PC-3 (cell line): ENCODE data around the gene ACVR1B. TPM values are rescaled to one million over a fixed set of nuclear protein-coding genes. Genes with fewer than 3 reads are reported as not detected.

Experiments used
- ATAC-seq: fragments of 200-7000 bp; cut with Tn5 transposase; 2 replicates; pipeline ENCODE4 v1.9.1; 2020; ENCODE audit warnings: mild to moderate bottlenecking, moderate library complexity
- BruUV-seq: library from RNA; stranded (reverse); fragments of 400-500 nt; replicated peaks from 2 replicates; lab custom pipeline; 2021; lab: Mats Ljungman, UMichigan
- CTCF ChIA-PET: fragments of 300-600 bp; sonication (Branson Sonifier 250); formaldehyde crosslinking; loops from one replicate; lab custom pipeline; 2022; ENCODE audit warnings: antibody characterized with exemption; lab: Charles Lee
- POLR2A ChIA-PET: fragments of 300-600 bp; sonication (Branson Sonifier 250); formaldehyde crosslinking; loops from one replicate; lab custom pipeline; 2022; ENCODE audit warnings: antibody characterized with exemption; ENCODE audit not compliant: unreplicated experiment; lab: Charles Lee
- DNase-seq: peaks from one replicate; pipeline ENCODE4 v3.0.0-alpha.2; 2015
- H2AFZ ChIP-seq: fragments of 300-600 bp; sonication (generic); 2 replicates; pipeline ENCODE4 v1.6.0; 2016; ENCODE audit warnings: antibody characterized with exemption, low read length
- H3F3A ChIP-seq: fragments of 300-600 bp; sonication (generic); one replicate; pipeline ENCODE4 v1.6.0; 2017; ENCODE audit warnings: antibody characterized with exemption, low read length, control low read depth, mild to moderate bottlenecking; ENCODE audit not compliant: unreplicated experiment
- H3K27ac ChIP-seq: fragments of 300-600 bp; sonication (generic); 2 replicates; pipeline ENCODE4 v1.5.1; 2016; ENCODE audit warnings: mild to moderate bottlenecking, low read length
- H3K27me3 ChIP-seq: fragments of 300-600 bp; sonication (generic); 2 replicates; pipeline ENCODE4 v1.6.1; 2016; ENCODE audit warnings: low read length, mixed read lengths
- H3K36me3 ChIP-seq: fragments of 300-600 bp; sonication (generic); 2 replicates; pipeline ENCODE4 v1.6.1; 2016; ENCODE audit warnings: low read depth, mixed run types, low read length, mixed read lengths
- H3K4me1 ChIP-seq: fragments of 300-600 bp; sonication (generic); 2 replicates; pipeline ENCODE4 v1.5.1; 2016; ENCODE audit warnings: low read length; ENCODE audit not compliant: insufficient read depth
- H3K4me2 ChIP-seq: fragments of 300-600 bp; sonication (generic); 2 replicates; pipeline ENCODE4 v1.6.0; 2016; ENCODE audit warnings: low read length
- H3K4me3 ChIP-seq: fragments of 300-600 bp; sonication (generic); 2 replicates; pipeline ENCODE4 v1.5.1; 2016; ENCODE audit warnings: mild to moderate bottlenecking, low read length, mixed read lengths
- H3K79me2 ChIP-seq: fragments of 300-600 bp; sonication (generic); 2 replicates; pipeline ENCODE4 v1.6.1; 2017; ENCODE audit warnings: low read length, mixed read lengths
- H3K9ac ChIP-seq: fragments of 300-600 bp; sonication (generic); 2 replicates; pipeline ENCODE4 v1.6.0; 2016; ENCODE audit warnings: mild to moderate bottlenecking, low read length
- H3K9me2 ChIP-seq: fragments of 300-600 bp; sonication (generic); replicated peaks from 2 replicates; pipeline ENCODE4 v1.6.1; 2016; ENCODE audit warnings: mixed run types, low read length, mixed read lengths
- H3K9me3 ChIP-seq: fragments of 300-600 bp; sonication (generic); 2 replicates; pipeline ENCODE4 v1.6.1; 2016; ENCODE audit warnings: low read length, mixed read lengths
- H4K20me1 ChIP-seq: fragments of 300-600 bp; sonication (generic); 2 replicates; pipeline ENCODE4 v1.6.1; 2016; ENCODE audit warnings: low read length, mixed read lengths
- EZH2 ChIP-seq: fragments of 300-600 bp; sonication (generic); IDR thresholded peaks from one replicate; pipeline ENCODE4 v1.6.1; 2017; ENCODE audit warnings: antibody characterized with exemption, mild to moderate bottlenecking, low read length; ENCODE audit not compliant: unreplicated experiment
- EZH2phosphoT487 ChIP-seq: fragments of 300-600 bp; sonication (generic); IDR thresholded peaks from 2 replicates; pipeline ENCODE4 v1.6.1; 2018; ENCODE audit warnings: mild to moderate bottlenecking, antibody characterized with exemption, low read length, borderline replicate concordance
- intact Hi-C: fragments of 100-400 bp; cut with micrococcal nuclease; formaldehyde crosslinking; loops from 2 replicates; pipeline ENCODE4 v1.9.0; 2023
- total RNA-seq: library from RNA; depleted of rRNA; stranded (reverse); fragments of >200 nt; gene quantifications from 2 replicates; pipeline ENCODE4 v1.2.3, GENCODE V29; 2014
- TF ChIP-seq, protein P1 (sequence below): fragments of 300-600 bp; sonication (generic); conservative IDR thresholded peaks from 2 replicates; pipeline ENCODE4 v1.5.1; 2017; ENCODE audit warnings: antibody characterized with exemption, low read depth, mild to moderate bottlenecking, low read length

ACVR1B gene
- total RNA-seq, 1 experiment from 2014 or later, result 9.8 TPM

- ATAC-seq (no peak), DNase-seq (no peak)
- TSS peak; percentile 16 for BruUV-seq
- TF ChIP-seq EZH2, result no peak
- TF ChIP-seq EZH2phosphoT487, result no peak
- TF ChIP-seq, protein P1, sequence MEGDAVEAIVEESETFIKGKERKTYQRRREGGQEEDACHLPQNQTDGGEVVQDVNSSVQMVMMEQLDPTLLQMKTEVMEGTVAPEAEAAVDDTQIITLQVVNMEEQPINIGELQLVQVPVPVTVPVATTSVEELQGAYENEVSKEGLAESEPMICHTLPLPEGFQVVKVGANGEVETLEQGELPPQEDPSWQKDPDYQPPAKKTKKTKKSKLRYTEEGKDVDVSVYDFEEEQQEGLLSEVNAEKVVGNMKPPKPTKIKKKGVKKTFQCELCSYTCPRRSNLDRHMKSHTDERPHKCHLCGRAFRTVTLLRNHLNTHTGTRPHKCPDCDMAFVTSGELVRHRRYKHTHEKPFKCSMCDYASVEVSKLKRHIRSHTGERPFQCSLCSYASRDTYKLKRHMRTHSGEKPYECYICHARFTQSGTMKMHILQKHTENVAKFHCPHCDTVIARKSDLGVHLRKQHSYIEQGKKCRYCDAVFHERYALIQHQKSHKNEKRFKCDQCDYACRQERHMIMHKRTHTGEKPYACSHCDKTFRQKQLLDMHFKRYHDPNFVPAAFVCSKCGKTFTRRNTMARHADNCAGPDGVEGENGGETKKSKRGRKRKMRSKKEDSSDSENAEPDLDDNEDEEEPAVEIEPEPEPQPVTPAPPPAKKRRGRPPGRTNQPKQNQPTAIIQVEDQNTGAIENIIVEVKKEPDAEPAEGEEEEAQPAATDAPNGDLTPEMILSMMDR, result no peak
- peaks cover 16% of the 10 kb centered on the region; the same call in 1 of the 2 replicates for H3K79me2 ChIP-seq
- intact Hi-C loops, result no loop called here
- H2AFZ ChIP-seq, result no peak overlapping the region
- H3K27ac ChIP-seq, result no peak overlapping the region
- no peak overlapping the region for H3K9ac ChIP-seq
- H3K27me3 ChIP-seq, result no peaks in the 10 kb centered on the region
- H3K9me3 ChIP-seq, result no peaks in the 10 kb centered on the region
- no peaks in the 10 kb centered on the region for H4K20me1 ChIP-seq
- CTCF ChIA-PET, result no interaction called here
- no peaks in the 10 kb centered on the region for H3F3A ChIP-seq
- POLR2A ChIA-PET, result no interaction called here
- H3K4me1 ChIP-seq, result peaks cover 17% of the 10 kb centered on the region; the same call in 1 of the 2 replicates
- H3K4me2 ChIP-seq, result peak overlapping the region; percentile 95
- H3K36me3 ChIP-seq, result no peaks in the 10 kb centered on the region
- H3K4me3 ChIP-seq, result peak overlapping the region; percentile 91; the same call in 1 of the 2 replicates
- no peaks in the 10 kb centered on the region for H3K9me2 ChIP-seq
Measured at GRCh38 chr12:52038447-52038846, 86.9 kb downstream of the ACVR1B start.

- Histone ChIP-seq H3K4me3 (no peak overlapping the region), H3F3A (no peaks in the 10 kb centered on the region), H3K9me2 (no peaks in the 10 kb centered on the region), H3K4me1 (peaks cover 20% of the 10 kb centered on the region; the same call in 1 of the 2 replicates), H2AFZ (no peak overlapping the region), H3K27me3 (no peaks in the 10 kb centered on the region), H3K9me3 (no peaks in the 10 kb centered on the region), H4K20me1 (no peaks in the 10 kb centered on the region), H3K4me2 (no peak overlapping the region), H3K79me2 (peaks cover 16% of the 10 kb centered on the region; the same call in 1 of the 2 replicates), H3K36me3 (no peaks in the 10 kb centered on the region), H3K27ac (no peak overlapping the region), H3K9ac (no peak overlapping the region)
- BruUV-seq, result no TSS peak
- ChIA-PET POLR2A (no interaction called here), CTCF (no interaction called here)
- ATAC-seq (no peak), DNase-seq (no peak)
- TF ChIP-seq EZH2 (no peak), EZH2phosphoT487 (no peak)
- TF ChIP-seq, protein P1, result no peak
- intact Hi-C loops, result no loop called here
Measured at GRCh38 chr12:52041035-52041434, 89.5 kb downstream of the ACVR1B start.

- no peaks in the 10 kb centered on the region for H3K9me3 ChIP-seq
- no peak overlapping the region for H3K9ac ChIP-seq
- H3K4me1 ChIP-seq, result peaks cover 13% of the 10 kb centered on the region; the same call in 1 of the 2 replicates
- no peaks in the 10 kb centered on the region for H3K36me3 ChIP-seq
- no peak overlapping the region for H3K4me2 ChIP-seq
- no peak overlapping the region for H3K4me3 ChIP-seq
- ATAC-seq, result no peak
- H3F3A ChIP-seq, result no peaks in the 10 kb centered on the region
- no TSS peak for BruUV-seq
- ChIA-PET CTCF (no interaction called here), POLR2A (no interaction called here)
- peaks cover 16% of the 10 kb centered on the region; the same call in 1 of the 2 replicates for H3K79me2 ChIP-seq
- H3K27me3 ChIP-seq, result no peaks in the 10 kb centered on the region
- no peak for DNase-seq
- H4K20me1 ChIP-seq, result no peaks in the 10 kb centered on the region
- no peaks in the 10 kb centered on the region for H3K9me2 ChIP-seq
- intact Hi-C loops, result no loop called here
- no peak overlapping the region for H3K27ac ChIP-seq
- TF ChIP-seq EZH2 (no peak), EZH2phosphoT487 (no peak)
- TF ChIP-seq, protein P1, result no peak
- H2AFZ ChIP-seq, result no peak overlapping the region
Measured at GRCh38 chr12:52041695-52042123, 90.2 kb downstream of the ACVR1B start.
